Left renal cortex interstitium (tissue), 4 donors: ENCODE data around the gene ZNF45. TPM values are rescaled to one million over a fixed set of nuclear protein-coding genes. Genes with fewer than 3 reads are reported as not detected.
"Not testable (repeated sequence)": the region's sequence is repeated elsewhere in the genome, so short reads cannot be mapped to it uniquely, and the experiment has no call there.

Source experiments
- DNase-seq, 4 donors: peaks; one replicate each; pipeline ENCODE4 v3.0.0-alpha.2; 2013; ENCODE audit warnings: low read depth in 4 of 4, low spot score in 2 of 4, missing footprints in 1 of 4
- polyA plus RNA-seq, 4 donors: library from polyadenylated mRNA; unstranded; fragments of 120-200 nt; gene quantifications; one replicate each; pipeline ENCODE4 v1.2.1, GENCODE V29; 2013; ENCODE audit not compliant: insufficient read length in 4 of 4

ZNF45 gene
- 10 to 100 TPM; 24.6 to 30.4 (median 26.9) TPM for polyA plus RNA-seq

DNA sequence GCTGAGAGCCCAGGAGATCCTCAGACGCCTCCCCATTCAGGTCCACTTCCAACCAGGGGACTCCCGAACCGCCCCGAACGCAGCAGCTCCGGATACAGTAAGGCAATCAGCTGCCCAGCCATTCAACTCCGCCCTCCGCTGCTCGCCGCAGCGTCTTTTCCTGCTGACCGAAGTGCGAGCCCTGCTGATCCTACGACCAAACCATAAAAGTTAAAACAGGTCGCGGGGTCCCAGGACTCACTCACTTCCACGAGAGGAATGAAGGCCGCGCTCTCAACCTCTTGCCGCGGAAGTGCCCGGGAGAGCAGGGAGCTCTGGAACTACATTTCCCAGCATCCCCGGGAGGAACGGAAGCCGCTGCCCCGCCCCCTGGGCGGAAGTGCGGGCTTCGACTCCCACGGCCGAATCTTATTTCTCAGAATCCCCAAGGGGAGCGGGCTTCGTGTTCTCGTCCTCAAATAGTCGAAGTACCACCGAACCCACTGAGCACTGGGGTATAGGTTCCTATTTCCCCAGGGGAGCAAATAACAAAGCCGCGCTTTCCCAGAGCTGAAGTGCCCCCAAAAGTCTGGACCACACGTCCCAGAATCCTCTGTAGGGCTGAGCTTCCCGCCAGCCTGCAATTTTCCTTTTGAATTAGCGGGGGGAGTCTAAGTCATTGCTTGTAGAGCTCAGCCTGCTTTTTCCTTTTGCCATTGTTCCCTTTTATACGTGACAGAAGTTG lies at the start of gene ZNF45:
TSS of gene ZNF45 (minus strand) at position 298 of the 724 bp plus-strand sequence. CDS start 13,097 bp downstream, outside the sequence.
- peak; percentile 70 to 93 (median 90) for DNase-seq

DNA sequence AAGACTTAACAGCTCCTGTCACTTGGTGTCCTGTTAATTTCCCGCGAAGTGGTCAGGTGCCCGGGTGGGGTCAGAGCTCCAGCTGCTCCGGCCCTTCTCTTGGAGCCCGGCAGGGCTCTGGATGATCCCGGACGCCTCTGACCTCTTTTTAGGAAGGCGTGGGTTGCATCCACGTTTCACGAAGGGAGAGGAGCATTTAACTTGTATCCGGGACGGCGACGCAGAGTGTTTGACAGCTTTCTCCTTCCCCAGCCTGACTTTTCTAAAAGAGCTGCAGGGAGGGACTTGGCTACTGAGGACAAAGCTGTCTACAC lies 49.6 kb upstream of the ZNF45 start:
- no peak for DNase-seq

DNA sequence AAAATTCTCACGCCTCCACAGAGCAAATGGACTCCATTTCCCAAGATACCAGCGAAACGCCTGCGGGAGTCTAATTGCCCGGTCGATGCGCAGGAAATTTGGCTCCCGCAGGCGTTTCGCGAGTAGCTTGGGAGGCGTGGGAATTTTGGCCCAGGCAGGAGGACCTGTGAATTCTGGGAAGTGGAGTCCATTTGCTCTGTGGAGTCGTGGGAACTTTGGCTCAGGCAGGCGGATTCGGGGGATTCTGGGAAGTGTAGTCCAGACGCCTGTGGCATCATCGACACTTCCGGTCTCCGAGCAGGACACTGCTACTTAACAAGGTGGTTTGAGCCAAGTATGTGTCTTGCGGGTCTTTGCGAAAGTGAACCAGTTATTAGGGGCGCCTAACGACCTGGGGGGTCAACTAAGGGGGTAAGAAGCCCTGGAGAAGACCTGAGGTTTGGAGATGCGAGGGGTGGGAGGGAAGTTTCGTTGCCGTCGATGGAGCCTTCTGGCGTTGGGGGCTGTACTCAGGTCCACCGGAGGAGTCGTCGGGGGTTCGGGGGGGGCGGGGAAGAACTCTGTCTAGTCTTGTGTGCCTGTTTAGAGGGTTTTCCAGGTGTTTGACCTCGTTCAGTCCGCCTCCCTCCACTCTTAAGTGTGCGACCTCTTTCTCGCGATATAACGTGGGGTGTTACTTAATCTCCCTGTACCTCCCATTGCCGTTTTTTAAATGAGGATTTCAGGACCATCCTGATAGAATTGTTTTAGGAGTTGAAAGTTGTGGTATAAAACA lies 49.0 kb upstream of the ZNF45 start, which contains the start of gene ZNF155:
TSS of gene ZNF155 (plus strand) at position 277 of the 775 bp plus-strand sequence. CDS start 4,356 bp downstream, outside the sequence.
- peak; percentile 88 to 95 (median 92) for DNase-seq

DNA sequence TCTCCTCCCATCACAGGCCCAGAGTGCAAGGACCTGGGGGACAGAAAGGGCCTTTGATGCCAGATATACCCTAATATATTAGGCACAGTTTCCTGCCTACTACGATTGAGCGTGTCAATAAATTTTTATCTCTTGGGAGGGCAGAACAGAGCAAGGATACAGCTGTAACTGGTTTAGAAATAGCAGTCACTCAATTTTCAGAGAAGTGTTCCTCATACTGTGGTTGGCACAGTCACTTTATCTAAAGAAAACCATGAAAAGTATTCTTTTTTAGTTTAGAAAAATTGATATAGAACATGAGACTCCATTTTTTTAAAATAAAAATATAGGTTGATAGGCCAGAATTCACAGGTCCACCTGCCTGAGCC lies 48.4 kb upstream of the ZNF45 start:
- DNase-seq: no peak

DNA sequence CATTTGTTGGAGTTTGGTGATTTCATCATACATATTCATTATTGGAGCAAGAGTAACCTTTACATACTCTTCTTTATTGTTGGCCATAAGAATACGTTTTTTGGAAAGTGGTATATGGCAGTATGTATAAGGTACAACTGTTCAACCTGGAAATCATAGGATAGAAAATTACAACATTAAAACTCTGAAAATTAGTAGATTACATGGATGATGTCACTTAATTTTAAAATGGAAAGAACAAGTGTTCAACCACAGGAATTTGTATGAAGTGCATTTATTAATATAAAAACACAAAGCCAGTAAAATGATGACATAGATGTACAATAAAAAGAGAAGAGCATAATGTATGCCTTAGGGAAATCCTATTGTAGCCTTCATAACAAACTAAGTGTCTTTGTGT lies 41.6 kb upstream of the ZNF45 start:
- no peak for DNase-seq

DNA sequence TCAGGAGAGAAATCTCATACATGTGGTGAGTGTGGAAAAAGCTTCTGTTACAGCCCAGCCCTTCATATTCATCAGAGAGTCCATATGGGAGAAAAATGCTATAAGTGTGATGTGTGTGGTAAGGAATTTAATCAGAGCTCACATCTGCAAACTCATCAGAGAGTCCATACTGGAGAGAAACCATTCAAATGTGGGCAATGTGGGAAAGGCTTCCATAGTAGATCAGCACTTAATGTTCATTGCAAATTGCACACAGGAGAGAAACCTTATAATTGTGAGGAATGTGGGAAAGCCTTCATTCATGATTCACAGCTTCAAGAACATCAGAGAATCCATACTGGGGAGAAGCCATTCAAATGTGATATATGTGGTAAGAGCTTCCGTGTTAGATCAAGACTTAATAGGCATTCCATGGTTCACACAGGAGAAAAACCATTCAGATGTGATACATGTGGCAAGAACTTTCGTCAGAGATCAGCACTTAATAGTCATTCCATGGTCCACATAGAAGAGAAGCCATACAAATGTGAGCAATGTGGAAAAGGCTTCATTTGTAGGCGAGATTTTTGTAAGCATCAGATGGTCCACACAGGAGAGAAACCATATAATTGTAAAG lies 31.1 kb upstream of the ZNF45 start:
- no peak for DNase-seq

DNA sequence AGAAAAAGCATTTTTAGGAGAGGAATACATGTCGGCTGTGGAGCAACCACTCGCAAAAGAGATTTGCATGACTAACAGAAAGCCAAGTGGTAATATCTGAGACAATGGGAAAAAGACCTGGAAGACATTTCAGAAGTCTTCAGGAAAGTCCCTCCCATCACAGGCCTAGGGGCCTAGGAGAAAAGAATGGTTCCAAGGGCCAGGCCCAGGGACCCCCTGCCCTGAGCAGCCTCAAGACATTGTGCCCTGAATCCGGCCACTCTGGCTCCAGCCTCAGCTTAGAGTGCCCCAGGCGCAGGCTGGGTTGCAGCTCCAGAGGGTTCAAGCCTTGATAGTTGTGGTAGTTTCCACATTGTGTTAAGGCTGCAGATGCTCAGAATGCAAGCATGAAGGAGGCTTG lies 25.3 kb upstream of the ZNF45 start:
- DNase-seq: no peak

DNA sequence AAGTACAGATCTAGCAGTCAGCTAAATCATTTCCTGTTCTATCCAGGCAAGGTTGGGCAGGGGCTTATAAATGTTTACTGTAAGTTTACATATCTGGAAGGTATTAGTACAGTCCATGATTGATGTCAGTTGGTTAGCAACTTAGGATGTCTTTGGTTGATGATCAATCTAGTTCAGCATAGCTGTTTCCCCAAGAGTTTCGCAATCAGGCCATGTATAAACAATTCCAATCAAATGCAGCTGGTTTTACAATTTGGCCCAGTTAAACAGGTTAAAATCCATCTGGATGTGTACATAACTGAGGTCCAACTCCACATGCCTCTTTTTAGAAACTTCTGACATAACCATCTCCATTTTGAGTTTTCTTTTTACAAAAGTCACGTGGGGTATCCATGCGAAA lies 22.8 kb upstream of the ZNF45 start:
- no peak for DNase-seq

DNA sequence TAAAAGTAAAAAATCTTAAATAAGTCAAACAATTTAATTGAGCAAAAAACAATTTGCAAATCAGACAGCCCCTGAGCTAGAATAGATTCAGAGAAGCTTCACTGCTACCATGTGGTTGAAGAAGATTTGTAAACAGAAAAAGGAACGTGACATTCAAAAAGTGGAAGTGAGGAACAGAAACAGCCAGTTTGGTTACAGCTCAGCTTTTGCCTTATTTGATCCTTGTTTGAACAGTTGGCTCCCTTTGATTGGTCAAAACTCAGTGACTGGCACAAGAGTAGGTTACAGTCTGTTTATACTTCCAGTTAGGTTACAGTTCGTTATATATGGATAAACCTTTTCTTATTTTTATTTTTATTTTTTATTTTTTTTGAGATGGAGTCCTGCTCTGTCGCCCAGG lies 21.7 kb upstream of the ZNF45 start:
- no peak for DNase-seq

DNA sequence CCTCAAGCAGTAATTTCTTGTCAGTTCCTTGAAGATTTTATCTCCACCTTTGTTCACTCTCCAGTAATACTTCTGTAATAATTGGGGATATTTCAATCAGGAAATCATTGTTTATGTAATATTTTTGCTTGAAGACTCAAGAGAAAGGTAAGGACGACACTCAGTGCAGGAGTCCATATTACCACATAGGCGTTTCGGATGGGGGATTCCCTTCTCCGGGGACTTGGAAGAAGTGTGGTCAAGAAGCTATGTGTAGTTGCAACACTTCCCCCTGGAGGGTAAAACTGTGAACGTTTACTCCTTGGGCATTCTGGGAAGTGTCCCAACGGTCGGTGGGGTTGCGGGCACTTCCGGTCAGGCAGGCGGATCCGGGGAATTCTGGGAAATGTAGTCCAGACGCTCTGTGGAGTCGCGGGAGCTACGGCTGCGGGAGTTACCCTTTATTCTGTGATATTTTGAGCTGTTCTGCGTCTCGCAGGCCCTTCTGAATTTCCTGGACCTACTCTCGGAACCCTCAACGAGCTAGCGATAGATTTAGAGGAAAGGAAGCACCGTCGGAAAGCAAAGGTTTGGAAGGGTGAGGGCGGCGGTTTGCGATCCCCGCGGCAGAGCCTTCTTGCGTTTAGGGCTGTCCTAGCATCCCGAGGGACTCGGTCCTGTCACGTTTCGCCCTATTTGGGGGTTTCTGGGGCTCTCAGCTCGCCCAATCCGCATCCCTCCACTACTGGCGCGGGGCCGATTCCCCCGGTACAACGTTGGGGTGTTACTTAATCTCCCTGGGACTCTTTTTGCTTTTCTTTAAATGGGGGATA lies 16.0 kb upstream of the ZNF45 start, which contains the start of gene ZNF221:
TSS of gene ZNF221 (plus strand) at position 395 of the 812 bp plus-strand sequence. CDS start 11,499 bp downstream, outside the sequence.
- peak; percentile 84 to 95 (median 92) for DNase-seq

DNA sequence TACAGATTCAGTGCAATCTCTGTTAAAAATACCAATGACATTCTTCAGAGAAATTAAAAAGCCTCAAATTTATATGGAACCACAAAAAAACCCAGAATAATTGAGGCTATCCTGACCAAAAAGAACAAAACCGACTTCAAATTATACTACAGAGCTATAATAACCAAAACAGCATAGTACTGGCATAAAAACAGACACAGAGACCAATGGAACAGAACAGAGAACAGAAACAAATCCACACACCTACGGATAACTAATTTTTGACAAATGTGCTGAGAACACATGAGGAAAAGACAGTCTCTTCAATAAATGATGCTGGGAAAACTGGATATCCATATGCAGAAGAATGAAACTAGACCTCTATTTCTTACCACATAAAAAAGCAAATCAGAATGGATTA lies 14.7 kb upstream of the ZNF45 start:
- not testable (repeated sequence) for DNase-seq

DNA sequence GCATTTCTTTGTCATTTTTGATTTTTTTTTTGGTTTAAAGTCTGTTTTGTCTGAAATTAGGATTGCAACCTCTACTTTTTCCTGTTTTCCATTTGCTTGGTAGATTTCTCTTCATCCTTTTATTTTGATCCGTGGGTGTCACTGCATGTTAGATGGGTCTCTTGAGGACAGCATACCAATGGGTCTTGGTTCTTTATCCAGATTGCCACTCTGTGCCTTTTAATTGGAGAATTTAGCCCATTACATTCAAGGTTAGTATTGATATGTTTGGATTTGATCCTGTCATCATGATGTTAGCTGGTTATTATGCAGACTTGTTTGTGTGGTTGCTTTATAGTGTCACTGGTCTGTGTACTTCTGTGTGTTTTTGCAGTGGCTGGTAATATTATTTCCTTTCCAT lies 12.3 kb upstream of the ZNF45 start:
- DNase-seq: not testable (repeated sequence)

DNA sequence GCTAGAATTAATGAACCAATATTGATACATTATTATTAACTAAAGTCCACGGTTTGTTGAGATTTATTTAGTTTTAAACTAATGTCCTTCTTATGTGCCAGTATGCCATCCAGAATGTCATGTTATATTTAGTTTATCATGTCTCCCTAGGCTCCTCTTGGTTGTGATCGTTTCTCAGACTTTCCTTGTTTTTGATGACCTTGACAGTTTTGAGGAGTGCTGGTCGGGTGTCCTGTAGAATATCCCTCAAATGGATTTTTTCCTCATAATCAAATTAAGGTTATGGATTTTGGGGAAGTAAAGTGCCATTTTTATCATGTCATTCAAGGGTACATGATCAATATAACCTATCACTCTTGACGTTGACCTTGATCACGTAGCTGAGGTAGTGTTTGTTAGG lies 6.1 kb upstream of the ZNF45 start:
- no peak for DNase-seq

DNA sequence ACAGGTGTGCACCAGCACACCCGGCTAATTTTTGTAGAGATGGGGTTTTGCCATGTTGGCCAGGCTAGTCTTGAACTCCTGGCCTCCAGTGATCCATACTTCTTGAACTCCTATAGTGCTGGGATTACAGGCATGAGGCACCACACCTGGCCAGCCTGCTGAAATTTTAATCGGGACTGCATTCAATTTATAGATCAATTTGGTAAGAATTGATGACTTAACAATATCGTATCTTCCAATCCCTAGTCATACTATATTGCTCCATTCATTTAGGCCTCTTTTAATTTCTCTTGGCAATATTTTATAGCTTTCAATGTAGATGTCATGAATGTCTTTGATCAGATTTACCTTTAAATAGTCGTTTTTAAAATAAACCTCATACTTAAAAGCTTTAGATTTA lies 5.6 kb upstream of the ZNF45 start:
- DNase-seq: no peak

DNA sequence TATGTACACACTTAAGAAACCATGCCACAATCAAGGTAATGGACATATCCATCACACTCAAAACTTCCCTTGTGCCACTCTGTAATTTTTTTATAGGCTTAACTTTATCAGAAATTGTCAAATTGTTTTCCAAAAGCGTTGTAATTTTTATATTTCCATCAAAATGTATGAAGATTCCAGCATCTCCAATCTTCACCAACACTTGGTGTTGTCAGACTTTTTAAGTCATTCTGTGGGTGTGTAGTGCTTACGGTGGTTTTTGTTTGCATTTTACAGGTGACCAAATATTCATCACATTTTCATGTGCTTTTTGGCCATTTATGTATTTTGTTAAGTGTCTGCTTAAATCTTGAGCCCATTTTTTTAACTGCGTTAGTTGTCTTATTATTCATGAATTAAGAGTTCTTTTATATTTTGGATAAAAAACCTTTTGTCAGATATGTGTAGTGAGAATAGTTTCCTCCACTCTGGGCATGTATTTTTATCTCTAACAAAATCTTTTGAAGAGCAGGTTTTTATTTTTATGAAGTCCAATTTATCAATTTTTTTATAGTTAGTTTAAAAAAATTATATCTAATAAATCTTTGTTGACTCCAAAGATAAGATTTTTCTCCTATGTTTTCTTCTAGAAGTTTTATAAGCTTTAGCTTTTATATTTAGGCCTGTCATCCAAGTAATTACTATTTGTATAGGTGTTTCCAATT lies 4.6 kb upstream of the ZNF45 start:
- no peak for DNase-seq

DNA sequence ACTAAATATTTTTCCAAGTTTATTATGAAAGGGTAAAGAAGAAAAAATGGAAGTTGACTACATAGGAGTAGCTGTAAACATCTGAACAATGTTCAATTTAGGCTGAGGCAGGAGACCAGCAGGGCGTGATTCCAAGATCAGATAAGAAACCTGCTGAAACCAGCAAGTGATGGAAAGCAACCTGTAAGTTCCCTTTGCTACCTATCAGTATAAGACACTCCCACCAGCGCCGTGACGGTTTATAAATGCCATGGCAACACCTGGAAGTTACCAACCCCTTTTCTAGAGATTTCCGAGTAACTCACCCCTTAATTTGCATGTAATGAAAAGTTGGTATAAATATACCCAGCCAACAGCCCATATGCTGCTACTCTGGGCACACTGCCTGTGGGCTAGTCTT lies 1.1 kb upstream of the ZNF45 start:
- DNase-seq: no peak

DNA sequence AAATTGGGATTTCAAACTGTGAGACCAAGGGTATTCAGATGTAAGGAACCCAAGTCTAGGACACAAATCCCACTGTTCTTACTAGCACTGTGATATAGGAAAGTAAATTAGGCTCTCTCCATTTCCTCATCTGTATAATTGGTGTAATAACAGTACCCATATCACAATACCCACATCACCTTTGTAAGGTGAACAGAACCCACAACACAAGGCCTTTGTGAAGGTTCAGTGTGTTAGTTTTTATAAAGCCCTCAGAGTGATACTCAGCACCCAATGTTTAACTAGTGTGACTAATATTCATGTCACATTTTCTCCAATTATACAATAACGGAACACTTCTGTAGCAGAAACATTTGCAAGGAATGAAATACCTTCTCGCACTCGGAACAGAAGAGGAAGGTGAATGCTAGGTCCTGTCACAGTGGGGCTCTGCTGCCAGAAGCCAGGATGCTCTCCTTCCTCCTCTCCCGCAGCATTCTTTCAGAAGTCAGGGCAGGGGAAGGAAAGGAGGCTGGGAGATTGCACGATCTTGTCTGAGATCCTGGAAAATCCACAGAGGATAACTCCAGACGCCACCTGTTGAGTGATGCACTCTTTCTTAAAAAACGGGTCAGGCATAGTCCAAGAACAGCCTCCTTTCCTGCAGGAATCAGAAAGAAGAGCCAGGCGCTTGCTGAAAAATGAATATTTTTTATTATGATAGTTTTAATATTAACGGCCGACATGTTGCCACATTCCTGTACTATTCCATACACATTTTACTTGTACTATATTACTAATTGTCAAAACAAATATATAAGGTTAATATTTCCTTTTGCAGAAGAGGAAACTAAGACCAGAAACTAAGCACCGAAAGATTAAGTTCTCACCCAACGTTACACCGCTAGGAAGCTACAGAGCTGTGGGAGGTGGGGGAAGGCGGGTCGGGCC lies 762 bp downstream of the ZNF45 start:
- DNase-seq: peak in 1 of 4 donors; percentile 0

DNA sequence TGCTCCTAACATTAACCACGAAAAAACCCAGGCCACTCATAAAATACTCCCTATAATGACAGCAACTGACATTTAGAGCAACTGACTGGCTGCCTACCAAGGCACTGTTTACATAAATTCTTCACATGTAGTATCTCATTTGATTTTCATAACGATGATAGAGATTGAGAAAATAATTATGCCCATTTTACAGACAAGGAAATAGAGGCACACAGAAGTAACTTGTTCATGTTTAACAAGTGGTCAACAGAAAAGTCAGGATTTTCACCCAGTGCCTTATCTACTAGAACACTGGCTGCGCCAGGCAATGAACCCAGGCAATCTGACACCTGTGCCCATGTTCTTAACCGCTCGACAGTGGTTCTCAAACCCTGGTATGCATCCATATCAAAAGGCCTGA lies 6.3 kb downstream of the ZNF45 start:
- no peak for DNase-seq

DNA sequence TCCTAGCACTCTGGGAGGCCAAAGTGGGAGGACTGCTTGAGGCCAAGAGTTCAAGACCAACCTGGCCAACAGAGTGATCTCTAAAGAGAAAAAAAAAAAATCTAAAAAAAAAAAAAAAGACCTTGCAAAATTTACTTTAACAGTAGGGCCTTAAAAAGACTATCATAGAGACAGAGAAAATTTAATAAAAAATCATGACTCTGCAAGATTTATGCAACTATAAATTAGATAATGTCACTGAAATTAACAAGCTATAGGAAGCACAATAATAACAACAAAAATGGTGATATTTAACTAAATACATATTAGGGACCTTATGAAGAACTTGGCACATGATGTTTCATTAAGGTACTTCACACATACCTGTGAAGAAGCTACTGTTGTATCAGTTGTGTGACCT lies 11.2 kb downstream of the ZNF45 start:
- no peak for DNase-seq
